ENCODE results near the gene POLR2E. TPM values are rescaled to one million over a fixed set of nuclear protein-coding genes. Genes with fewer than 3 reads are reported as not detected.

POLR2E gene
- total RNA-seq, 2 experiments from 2014 or later = 272 to 275 TPM

- POLR2A ChIA-PET = interaction anchor here (1.3 to 1.9 kb wide), 4 partner anchors 10 to 21 kb away, joined by 3 to 6 read pairs (median 4); partner anchors contain the start of gene ARHGAP45
- CTCF ChIA-PET = interaction anchor here (1.1 to 4.2 kb wide), 5 partner anchors 9 to 24 kb away, joined by 3 to 38 read pairs (median 9); no protein-coding TSS in a partner anchor
Observed at GRCh38 chr19:1088416-1089010, 6.7 kb downstream of the POLR2E start.

- CTCF ChIA-PET = interaction anchor here (1.1 to 4.2 kb wide), 6 partner anchors 8 to 156 kb away, joined by 3 to 38 read pairs (median 8); no protein-coding TSS in a partner anchor
- POLR2A ChIA-PET = interaction anchor here (1.3 to 1.9 kb wide), 3 partner anchors 9 to 21 kb away, joined by 3 to 6 read pairs (median 5); partner anchors contain the start of gene ARHGAP45
Observed at GRCh38 chr19:1087813-1088415, 7.3 kb downstream of the POLR2E start.

DNA sequence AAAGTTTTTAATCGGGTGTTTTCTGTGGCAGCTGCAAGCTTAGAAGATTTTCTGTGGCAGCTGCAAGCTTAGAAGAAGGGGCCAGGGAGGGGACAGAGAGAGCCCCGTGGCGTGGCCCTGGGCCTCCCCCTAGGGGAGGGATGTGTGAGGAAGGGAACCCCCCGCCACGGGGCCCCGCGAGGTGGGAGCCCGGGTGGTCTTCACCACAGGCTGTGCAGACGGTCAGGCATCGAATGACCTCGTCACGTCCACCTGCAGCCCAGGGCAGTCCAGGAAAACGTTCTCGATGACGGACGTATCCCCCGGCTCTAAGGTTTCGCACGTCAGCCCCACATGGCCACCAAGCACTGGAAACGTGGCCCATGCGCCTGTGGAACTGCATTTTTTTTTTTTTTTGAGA is 8.6 kb downstream of the POLR2E start:
- POLR2A ChIA-PET = interaction anchor here (0.7 to 0.9 kb wide), 2 partner anchors 17 to 106 kb away, joined by 3 to 4 read pairs; no protein-coding TSS in a partner anchor
- CTCF ChIA-PET = interaction anchor here (0.8 to 2.6 kb wide), 6 partner anchors 16 to 158 kb away, joined by 3 to 9 read pairs (median 6); partner anchors contain the start of gene ARHGAP45

DNA sequence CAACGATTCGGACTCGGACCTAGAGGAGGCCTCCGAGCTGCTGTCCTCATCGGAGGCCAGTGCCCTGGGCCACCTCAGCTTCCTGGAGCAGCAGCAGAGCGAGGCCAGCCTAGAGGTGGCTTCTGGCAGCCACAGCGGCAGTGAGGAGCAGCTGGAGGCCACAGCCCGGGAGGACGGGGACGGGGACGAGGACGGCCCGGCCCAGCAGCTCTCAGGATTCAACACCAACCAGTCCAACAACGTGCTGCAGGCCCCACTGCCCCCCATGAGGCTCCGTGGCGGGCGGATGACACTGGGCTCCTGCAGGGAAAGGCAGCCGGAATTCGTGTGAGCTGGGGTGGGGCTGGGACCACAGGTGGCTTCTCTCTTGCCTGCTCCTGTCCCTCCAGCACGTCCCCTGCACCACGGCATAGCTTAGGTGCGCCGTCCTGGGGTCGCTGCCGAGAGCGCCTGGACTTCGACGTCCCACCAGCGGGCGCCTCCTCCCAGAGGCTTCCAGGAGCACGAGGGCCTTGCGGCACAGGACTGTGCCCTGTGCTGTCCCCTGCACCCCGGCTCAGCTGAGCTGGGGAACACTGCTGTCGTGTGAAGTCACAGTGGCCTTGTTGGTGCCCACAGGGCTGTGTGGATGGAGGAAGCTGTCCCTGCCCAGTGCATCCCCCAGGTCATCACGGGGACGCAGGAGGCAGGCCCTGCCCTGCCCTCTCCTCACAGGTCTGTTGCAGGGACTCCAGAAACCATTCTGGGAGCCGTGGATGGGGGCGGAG is 9.3 kb downstream of the POLR2E start:
- CTCF ChIA-PET = interaction anchor here (1.1 to 2.2 kb wide), 5 partner anchors 17 to 158 kb away, joined by 4 to 8 read pairs (median 5); partner anchors contain the start of gene ARHGAP45
- POLR2A ChIA-PET = interaction anchor here (0.9 to 1.2 kb wide), 3 partner anchors 11 to 17 kb away, joined by 4 to 9 read pairs (median 6); no protein-coding TSS in a partner anchor

- ChIA-PET CTCF (interaction anchor here (1.1 to 1.8 kb wide), 3 partner anchors 18 to 57 kb away, joined by 4 to 8 read pairs (median 4); partner anchors contain the start of gene ARHGAP45), POLR2A (interaction anchor here (1.1 to 2.4 kb wide), 3 partner anchors 9 to 14 kb away, joined by 6 to 9 read pairs (median 8); no protein-coding TSS in a partner anchor)
Observed at GRCh38 chr19:1085053-1085658, 10.0 kb downstream of the POLR2E start.

- ChIA-PET POLR2A (interaction anchor here (0.5 to 2.4 kb wide), 4 partner anchors 10 to 19 kb away, joined by 3 to 8 read pairs (median 5); partner anchors contain the start of gene ARHGAP45), CTCF (interaction anchor here (1.4 to 3.5 kb wide), 2 partner anchors 19 to 20 kb away, joined by 7 to 11 read pairs; no protein-coding TSS in a partner anchor)
Observed at GRCh38 chr19:1084024-1084868, 10.9 kb downstream of the POLR2E start.

DNA sequence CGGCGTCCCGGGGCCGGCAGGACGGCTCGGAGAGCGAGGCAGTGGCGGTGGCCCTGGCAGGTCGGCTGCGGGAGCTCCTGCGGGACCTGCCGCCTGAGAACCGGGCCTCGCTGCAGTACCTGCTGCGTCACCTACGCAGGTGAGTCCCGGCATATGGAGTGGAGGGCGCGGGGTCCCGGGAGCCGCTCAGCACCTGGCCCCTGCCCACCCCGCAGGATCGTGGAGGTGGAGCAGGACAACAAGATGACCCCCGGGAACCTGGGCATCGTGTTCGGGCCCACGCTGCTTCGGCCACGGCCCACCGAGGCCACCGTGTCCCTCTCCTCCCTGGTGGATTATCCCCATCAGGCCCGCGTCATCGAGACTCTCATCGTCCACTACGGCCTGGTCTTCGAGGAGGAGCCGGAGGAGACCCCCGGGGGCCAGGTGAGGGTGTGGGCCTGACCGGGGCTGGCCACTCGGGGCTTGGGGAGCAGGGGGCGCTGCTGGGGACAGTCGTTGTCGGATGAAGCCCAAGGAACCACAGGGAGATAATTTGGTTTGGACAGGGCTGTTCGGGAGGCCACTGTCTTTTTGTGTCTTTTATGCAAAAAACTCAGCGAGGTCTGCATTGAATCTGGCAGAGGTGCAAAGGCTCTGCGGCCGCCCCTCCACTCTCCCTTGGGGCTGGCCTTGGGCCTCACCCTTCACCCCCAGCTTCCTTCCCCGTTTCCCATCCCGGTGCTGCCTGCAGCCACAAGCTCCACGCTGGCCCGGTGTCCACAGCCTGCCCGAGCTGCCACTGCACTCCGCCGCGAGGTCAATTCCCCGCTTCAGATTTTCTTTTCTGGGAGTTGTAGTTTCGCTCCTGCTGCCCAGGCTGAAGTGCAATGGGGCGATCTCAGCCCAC is 12.0 kb downstream of the POLR2E start:
- ChIA-PET CTCF (interaction anchor here (1.2 to 5.9 kb wide), 6 partner anchors 6 to 56 kb away, joined by 4 to 38 read pairs (median 10); partner anchors contain the start of gene ARHGAP45), POLR2A (interaction anchor here (0.5 to 2.4 kb wide), 6 partner anchors 11 to 300 kb away, joined by 3 to 8 read pairs (median 4); partner anchors contain the start of gene ARHGAP45)

DNA sequence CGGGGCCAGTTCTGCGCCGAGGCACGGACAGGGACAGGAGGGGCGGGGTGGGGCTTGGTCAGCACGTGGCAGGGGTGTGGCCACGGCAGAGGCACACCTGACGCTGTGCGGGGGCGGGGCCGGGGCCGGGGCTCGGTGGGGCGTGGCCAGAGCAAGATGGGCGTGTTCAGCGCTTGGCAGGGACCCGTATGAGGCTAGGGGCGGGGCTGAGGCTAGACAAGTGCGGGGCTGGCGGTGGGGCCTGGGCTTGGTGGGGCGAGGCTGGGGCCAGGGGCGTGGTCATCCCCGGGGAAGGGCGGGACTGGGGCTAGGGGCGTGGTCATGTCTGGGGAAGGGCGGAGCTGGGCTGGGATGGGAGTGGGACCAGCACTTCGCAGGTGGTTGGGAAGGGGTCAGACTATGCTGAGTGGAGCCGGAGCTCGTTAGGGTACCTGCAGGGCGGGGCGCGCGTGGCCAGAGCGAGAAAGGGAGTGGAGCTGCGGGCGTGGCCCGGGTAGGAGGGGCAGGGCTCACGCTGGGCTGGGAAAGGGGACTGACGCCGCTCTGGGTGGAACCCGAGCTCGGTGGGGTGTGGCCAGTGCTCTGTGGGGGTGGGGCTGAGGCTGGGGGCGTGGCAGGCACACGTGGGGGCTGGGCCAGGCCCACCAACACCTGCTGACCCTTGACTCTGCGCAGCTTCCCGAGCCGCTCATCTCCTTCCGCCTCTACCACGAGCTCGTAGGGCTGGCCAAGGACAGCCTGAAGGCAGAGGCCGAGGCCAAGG is 12.8 kb downstream of the POLR2E start:
- POLR2A ChIA-PET = interaction anchor here (0.5 to 0.8 kb wide), 3 partner anchors 15 to 301 kb away, joined by 3 to 4 read pairs (median 3); partner anchors contain the start of gene ARHGAP45
- CTCF ChIA-PET = interaction anchor here (1.2 to 5.9 kb wide), 5 partner anchors 7 to 55 kb away, joined by 4 to 38 read pairs (median 11); partner anchors contain the start of gene ARHGAP45

GRCh38 chr19:1081301-1082164 is 13.6 kb downstream of the POLR2E start:
- CTCF ChIA-PET = interaction anchor here (0.8 to 5.9 kb wide), 8 partner anchors 8 to 159 kb away, joined by 3 to 38 read pairs (median 7); partner anchors contain the start of genes ABCA7 and ARHGAP45
- POLR2A ChIA-PET = interaction anchor here (0.7 to 2.7 kb wide), 2 partner anchors 14 to 56 kb away, joined by 3 to 21 read pairs; partner anchors contain the start of genes ARHGAP45 and CNN2

GRCh38 chr19:1080360-1081161 is 14.6 kb downstream of the POLR2E start:
- CTCF ChIA-PET = interaction anchor here (0.8 to 5.9 kb wide), 8 partner anchors 9 to 163 kb away, joined by 3 to 38 read pairs (median 8); partner anchors contain the start of genes ABCA7 and ARHGAP45
- POLR2A ChIA-PET = interaction anchor here (0.7 to 2.7 kb wide), 6 partner anchors 10 to 59 kb away, joined by 3 to 21 read pairs (median 4); partner anchors contain the start of genes ARHGAP45, CNN2 and RNU6-2

- CTCF ChIA-PET = interaction anchor here (0.7 to 5.9 kb wide), 5 partner anchors 10 to 164 kb away, joined by 3 to 38 read pairs (median 5); partner anchors contain the start of gene ARHGAP45
- POLR2A ChIA-PET = interaction anchor here (0.6 to 2.7 kb wide), 7 partner anchors 11 to 134 kb away, joined by 3 to 21 read pairs (median 4); partner anchors contain the start of genes ARHGAP45 and RNU6-2
Observed at GRCh38 chr19:1079566-1080111, 15.5 kb downstream of the POLR2E start.

DNA sequence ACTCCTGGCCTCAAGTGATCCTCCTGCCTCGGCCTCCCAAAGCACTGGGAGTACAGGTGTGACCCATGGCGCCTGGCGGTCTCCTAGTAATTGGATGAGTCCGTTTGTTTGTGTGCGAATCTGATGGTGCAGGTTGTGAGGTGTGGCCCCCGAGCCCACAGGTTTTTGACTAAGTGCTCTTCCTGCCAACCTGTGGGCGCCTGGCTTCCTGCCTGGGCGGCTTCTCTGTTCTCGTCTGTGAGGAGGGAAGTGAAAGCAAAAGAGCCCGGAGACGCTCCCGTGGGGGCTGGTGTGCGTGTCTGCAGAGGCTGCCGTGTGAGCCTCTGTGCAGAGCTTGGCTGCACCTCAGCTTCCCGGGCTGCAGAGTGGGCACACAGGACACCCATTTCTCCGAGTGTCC is 18.2 kb downstream of the POLR2E start:
- ChIA-PET POLR2A (interaction anchor here (0.6 to 2.9 kb wide), 7 partner anchors 9 to 95 kb away, joined by 3 to 23 read pairs (median 6); partner anchors contain the start of gene ARHGAP45), CTCF (interaction anchor here (0.5 to 5.9 kb wide), 4 partner anchors 9 to 114 kb away, joined by 3 to 38 read pairs (median 10); partner anchors contain the start of gene ARHGAP45)

- ChIA-PET CTCF (interaction anchor here (0.7 to 3.3 kb wide), 5 partner anchors 8 to 184 kb away, joined by 3 to 17 read pairs (median 5); partner anchors contain the start of gene ARHGAP45), POLR2A (interaction anchor here (0.7 to 2.9 kb wide), 6 partner anchors 8 to 47 kb away, joined by 5 to 23 read pairs (median 6); partner anchors contain the start of genes ABCA7 and ARHGAP45)
Observed at GRCh38 chr19:1076046-1076386, 19.2 kb downstream of the POLR2E start.

Measured in activated CD8-positive, alpha-beta memory T cell treated with anti-CD3 and anti-CD28 coated beads for 36 hours (primary cell).